HG03521 (cell line): Measurements from ENCODE around the gene ENTPD8.
"Not testable (repeated sequence)": the region's sequence is repeated elsewhere in the genome, so short reads cannot be mapped to it uniquely, and the experiment has no call there.

Experiments used
- ATAC-seq: cut with Tn5 transposase; IDR thresholded peaks from one replicate; pipeline ENCODE4 v1.9.1; 2021; ENCODE audit warnings: mild to moderate bottlenecking, moderate library complexity; ENCODE audit not compliant: unreplicated experiment

ENTPD8 gene

GRCh38 chr9:137459601-137460362 lies 18.6 kb upstream of the ENTPD8 start:
- ATAC-seq = no peak

- ATAC-seq = peak; percentile 58
These were observed 18.0 kb upstream of the ENTPD8 start, which contains the start of gene NSMF for GRCh38 chr9:137459152-137459600. Gene NSMF, minus strand, starts transcription at chr9:137459334. Its CDS starts 232 bp downstream, at chr9:137459102.

GRCh38 chr9:137458194-137459151 lies 17.3 kb upstream of the ENTPD8 start:
- ATAC-seq = peak; percentile 3

- ATAC-seq = no peak
These were observed 16.4 kb upstream of the ENTPD8 start for GRCh38 chr9:137457406-137458193.

- no peak for ATAC-seq
These were observed 15.8 kb upstream of the ENTPD8 start for GRCh38 chr9:137456864-137457405.

- ATAC-seq = no peak
These were observed 15.1 kb upstream of the ENTPD8 start for GRCh38 chr9:137456061-137456863.

- ATAC-seq = no peak
These were observed 14.3 kb upstream of the ENTPD8 start for GRCh38 chr9:137455359-137455991.

- ATAC-seq = no peak
These were observed 13.6 kb upstream of the ENTPD8 start for GRCh38 chr9:137454597-137455358.

GRCh38 chr9:137454145-137454596 lies 13.0 kb upstream of the ENTPD8 start:
- peak; percentile 30 for ATAC-seq

GRCh38 chr9:137453643-137454081 lies 12.5 kb upstream of the ENTPD8 start:
- peak; percentile 43 for ATAC-seq

GRCh38 chr9:137452761-137453642 lies 11.8 kb upstream of the ENTPD8 start:
- ATAC-seq = no peak

- no peak for ATAC-seq
These were observed 11.0 kb upstream of the ENTPD8 start for GRCh38 chr9:137452006-137452760.

- ATAC-seq = not testable (repeated sequence)
These were observed 10.3 kb upstream of the ENTPD8 start for GRCh38 chr9:137451264-137452005.

- not testable (repeated sequence) for ATAC-seq
These were observed 9.5 kb upstream of the ENTPD8 start for GRCh38 chr9:137450539-137451222.

GRCh38 chr9:137449931-137450538 lies 8.9 kb upstream of the ENTPD8 start:
- no peak for ATAC-seq
